HG03460 (cell line): ENCODE results near the gene SLC43A1.

Experiments
- ATAC-seq: cut with Tn5 transposase; IDR thresholded peaks from one replicate; pipeline ENCODE4 v1.9.1; 2021; ENCODE audit not compliant: unreplicated experiment

Gene SLC43A1

DNA sequence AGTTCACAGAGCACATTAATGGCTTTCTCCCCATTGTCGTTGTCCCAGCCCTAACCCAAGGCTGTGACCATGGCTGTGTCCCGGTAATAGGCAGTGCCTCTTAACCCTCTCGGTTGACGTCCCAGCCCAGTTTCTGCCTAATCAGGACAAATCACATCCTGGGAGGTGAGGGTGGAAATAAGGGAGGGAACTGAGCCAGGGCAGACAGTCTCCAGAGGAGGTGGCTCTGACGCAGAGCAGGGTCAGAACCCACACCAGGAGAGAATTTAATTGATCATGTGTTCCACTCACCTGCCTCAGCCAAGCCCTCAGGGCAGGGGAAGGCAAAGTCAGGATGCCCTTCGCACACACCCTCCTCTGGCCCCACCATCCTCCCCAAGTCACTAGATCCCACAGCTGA lies 17.0 kb downstream of the SLC43A1 start:
- no peak for ATAC-seq

DNA sequence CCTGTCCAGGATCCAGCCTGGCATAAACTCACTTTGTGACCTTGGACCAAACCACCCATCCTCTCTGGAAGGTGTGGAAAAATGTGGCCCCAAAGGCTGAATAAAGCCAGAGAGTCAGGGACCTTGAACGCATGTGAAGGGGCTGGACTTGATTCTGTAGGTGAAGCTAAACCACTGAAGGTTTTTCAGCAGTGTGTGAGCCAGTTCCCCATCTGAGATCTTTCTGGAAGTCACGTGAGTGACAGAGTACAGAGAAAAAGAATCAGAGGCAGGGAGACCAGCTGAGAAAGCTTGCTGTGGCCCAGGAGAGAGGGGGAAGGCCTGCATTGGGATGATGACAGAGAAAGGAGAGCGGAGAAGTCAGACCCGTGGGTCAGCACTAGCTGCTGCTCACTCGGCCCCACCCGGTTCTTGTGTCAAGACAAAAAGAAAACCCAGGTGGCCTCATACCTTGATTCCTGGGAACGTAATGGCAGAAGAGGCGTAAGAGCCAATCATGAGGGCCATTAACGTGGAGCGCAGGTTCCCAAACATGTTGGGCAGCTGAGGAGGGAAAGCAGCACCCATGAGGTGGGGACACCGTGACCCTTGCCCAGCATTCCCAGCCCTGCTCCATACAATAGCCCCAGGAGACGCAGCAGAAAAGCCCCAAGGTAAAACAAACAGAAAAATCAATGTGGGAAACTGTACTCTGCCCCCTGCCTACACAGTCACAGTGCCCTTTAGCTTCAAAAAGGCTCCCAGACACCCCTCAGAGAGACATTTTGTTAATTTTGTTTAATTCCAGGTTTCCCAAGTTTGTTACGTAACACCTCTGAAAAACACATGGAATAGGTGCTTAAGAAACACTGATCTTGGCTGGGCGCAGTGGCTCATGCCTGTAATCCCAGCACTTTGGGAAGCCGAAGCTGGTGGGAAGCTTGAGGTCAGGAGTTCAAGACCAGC lies 17.9 kb downstream of the SLC43A1 start:
- no peak for ATAC-seq

DNA sequence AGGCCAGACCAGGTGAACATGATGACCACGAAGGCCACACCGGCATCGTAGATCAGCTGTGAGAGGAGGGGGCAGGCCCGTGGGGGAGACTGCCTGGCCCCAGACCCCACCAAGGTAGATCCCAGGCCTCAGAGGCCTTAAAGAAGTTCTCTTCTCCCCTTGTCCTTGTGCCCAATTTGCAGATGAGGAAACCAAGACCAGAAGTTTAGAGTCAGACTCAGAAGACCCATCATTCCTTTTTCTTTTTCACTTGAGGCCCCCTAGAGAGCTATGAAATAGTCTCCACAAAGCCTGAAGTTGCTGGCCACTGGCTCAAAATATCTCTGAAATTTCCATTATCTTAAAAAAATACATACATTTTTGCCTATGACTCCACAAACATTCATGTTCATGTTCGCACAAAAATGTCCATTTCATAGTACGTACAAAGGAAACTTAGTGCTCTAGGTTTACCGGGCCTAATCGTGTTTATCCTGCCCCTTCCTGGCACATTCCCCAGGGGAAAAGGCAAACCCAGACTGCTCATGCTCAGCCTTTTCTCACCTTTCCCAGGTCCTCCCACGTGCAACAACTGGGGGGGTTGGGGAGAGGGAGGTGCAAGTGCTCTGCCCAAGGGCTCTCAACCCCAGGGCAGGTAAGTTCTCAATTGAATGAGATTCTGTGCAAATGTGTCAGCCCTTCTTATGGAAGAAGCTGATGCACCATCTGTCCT lies 19.2 kb downstream of the SLC43A1 start:
- ATAC-seq, result no peak

DNA sequence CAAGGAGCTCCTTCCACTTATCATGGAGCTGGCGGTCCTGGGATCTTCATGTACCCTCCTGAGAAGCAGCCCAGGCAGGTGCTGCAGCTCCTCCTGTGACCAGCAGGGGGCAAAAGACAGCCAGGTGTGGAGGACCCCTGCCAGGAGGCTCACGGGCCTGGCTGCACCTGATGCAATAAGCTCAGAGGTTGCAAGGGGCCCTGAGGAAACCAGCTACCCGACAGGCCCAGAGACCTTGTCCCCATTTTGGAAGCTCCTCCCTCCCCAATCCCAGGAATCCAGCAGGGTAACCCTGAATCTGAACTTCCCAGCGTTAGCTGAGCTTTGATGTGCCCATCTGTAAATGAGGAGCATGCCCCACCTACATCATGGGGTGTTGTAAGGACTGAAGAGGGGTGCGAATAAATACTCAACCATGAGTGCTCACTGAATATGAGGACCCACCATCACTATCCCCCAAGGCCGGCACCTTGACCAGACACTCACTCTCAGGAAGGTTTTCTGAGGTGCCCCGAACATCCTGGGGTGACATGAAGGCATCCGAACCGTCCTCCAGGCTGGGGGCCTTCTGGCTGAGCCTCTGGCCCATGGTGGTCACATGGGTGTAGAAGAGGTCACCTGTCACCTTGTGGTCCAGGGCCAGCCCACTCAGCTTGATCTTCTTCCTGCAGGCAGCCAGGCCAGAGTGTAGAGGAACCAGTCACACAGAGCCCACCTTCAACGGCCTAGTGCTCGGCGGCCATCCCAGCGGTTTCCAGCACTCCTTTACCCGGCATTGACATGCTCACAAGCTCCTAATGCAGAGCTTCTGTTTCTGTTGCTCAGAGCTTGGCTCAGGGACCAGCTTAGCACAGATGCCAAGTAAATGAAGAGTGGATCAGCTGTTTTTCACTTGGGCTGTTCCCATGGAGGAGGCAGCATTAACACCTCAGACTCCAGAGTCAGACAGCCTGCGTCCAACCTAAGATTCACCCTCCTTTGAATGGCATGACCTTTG lies 21.7 kb downstream of the SLC43A1 start:
- ATAC-seq, result peak; percentile 65

DNA sequence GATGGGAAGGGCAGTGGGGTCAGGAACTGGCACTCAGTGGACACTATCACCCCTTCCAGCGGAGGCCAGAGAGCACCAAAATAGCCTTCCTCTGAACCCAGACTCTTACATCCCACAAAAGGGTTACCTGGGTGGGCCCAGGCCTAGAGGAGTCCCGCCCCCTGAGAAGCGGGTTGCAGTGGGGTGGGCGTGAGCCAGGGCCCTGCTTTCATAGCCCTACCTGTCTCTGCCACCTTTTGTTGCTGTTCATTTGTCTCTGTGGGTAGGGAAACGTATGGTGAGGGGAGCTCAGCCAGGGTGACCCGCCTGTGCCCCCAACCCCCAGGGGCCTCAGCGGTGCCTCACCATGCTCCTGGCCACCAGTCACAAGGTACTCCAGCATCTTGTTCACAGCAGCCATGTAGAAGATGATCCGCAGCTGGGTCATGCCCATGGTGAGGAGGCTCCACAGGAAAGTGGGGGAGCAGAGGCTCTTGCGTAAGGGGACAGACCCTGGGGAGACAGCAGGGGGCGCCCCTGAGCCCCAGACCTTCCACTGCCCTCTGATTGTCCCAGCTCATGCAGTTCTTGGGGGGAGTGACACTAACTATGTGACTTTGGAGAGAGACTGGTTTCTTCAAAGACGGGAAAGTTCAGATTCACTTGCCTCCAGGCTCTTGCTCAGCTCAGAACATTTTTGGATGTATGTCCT lies 24.0 kb downstream of the SLC43A1 start:
- no peak for ATAC-seq

DNA sequence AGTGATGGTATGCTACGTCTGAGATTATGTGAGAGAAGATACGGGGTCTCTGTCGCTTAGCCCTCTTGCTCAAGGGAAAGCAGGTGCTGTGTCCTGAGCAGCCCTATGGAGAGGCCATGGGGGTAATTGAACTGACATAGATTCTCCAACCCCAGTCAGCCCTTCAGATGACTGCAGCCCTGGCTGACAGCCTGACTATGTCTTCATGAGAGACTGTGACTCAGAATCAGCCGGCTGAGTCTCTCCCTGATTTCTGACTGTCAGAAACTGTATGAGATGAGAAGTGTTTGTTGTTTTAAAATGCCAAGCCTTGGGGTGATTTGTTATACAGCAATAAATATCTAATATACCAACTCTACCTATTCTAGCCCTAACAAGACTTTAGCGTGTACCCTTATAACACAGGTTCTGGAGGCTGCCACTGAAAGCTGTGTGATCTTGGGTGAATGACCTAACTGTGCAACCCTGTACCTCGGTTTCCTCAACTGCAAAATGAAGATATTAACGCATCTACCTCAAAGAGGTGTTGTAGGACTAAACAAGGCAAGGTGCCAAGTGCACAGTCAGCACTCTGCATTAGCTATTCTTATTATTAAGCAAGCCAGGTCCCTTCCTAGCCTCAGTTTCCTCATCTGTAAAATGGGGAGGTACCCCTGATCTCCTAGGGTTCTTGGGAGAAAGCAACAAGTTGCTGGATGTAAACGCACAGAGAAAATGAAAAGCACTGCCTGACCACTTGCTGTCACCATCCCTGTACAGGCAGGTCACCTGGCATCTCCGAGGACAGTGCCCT lies 24.9 kb downstream of the SLC43A1 start:
- ATAC-seq, result no peak

DNA sequence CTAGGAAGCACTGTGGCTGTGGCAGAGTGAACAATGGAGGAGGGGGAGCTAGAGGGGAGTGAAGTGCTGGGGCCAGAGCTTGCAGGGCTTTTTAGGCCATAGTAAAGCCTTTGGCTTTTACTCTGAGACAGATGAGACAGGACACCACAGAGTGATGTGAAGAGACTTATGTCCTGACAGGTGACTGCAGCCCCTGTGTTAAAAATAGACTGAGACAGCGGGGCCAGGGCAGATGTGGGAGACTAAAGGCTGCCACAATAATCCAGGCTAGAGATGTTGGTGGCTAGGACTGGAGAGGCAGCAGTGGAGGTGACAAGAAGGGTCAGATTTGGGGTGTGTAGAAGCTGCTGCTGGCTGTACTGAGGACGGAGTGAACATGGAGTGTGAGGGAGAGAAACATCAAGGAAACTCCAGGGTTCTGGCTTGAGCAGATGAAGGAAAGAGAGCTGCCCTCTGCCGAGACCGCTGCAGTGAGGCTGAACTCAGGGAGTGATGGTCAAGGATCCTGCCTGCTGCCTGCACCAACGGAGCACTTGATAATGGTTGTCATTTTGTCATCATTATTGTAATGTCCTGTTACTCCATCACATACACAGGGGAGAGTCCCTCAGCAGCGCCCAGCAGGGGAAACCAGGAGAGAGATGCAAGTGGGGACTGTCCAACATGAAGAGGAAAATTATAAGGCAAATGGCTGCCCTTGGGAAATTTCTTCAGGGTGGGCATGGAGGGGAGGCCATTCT lies 27.4 kb downstream of the SLC43A1 start:
- no peak for ATAC-seq

DNA sequence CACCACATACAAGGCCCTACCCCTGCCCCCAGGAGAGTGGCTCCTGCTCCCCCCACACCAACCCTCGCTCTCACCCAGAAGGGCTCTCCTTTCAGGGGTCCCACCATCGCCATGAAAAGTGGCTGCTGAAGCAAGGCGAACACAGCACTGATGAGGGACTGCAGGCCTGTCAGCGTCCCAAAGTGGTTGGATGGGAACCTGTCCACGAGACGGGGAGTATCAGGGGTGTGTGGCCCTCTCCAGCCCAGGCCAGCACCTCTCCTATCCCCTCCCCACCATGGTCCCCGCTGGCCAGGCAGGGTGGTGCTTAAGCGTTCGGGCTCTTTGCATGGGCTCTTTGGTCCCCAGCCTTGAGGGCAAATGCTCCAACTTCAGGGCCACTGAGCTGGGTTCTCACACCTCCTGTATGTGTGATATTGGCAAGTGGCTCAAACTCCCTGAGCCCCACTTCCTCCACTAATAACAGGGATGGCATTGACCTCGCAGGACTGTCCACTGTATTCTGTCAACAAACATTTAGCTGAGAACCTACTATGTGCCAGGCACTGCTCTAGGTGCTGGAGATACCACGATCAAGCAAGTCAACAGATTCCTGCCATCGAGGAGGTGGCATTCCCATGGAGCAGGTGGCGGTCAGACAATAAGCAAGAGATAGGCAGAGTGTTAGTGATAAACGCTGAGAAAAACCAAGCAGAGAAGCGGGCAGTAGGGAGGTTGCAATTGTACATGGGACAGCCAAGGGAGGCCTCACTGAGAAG lies 28.3 kb downstream of the SLC43A1 start:
- no peak for ATAC-seq

DNA sequence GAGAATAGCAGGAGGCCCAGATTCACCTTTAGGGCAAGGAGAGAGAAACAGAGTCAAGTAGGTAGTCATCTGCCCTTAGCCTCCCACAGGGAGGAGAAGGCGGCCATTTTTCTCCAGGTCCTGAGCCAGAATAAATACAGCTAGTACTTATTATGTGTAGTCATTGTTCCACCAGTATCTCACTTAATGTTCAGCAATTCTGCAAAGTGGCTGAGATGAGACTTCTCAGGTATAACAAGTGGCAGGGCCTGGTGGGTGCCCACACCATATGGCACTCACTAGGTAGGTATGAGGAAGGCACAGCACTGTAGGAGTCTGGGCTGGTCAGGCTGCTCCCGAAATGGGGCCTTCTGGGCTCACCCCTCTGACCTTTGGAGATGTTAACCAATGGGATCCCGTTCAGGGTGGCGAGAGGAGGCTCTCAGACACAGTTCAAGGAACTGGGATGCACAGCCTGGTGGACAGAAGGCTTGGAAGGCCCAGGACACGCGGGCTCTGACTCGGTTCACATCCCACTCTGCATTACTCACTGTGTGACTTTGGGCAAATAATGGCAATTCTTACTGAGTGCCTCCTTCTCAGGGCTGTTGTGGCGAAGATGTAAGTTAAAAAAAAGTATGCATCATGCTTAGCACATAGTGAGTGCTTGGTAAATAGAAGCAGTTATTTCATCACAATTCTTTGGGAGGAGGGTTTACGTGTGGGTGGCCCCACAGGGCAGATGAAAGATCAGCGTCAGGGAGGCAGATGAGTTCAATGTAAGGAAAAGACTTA lies 30.1 kb downstream of the SLC43A1 start:
- no peak for ATAC-seq

DNA sequence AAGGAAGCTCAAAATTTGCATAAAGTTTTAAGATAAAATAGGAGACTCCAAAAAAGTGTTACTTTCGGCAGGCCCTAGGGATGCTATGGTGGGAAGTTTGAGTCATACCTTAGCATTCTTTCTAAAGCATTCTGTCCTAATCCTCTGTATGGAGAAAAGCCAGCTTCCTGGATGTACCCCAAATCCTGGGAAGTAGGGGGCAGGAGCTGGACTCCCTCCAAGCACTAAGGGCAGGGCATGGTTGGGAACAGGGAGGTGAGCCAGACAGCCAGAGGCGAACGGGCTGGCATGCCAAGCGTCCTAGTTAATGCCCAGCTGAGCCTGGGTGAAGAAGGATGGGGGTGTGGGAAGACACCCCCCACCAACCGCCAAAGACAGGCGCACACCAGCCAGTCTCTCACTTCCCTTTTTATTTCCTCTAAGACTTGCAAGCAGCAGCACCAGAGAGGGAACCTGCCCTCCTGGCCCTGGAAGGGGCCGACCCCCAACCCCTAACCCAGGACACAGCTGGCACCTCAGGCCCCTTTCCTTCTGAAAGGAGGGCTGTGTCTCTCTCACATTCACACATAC lies 31.3 kb downstream of the SLC43A1 start:
- ATAC-seq, result peak; percentile 57

DNA sequence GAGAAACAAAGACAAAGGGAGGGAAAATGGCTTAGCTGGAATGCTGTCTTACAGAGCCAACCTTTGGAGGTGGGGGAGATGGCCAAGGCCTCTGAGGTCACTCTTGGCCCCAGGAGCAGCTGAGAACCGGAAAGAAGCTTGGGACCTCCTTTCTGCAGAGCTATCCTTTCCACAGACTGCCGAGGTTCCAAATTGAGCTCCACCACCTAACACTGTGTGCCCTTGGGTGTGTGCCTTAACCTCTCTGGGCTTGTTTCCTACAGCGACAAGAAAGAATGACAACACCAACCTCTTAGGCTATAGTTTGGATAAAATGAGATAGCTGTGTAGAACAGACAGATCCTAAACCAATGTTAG lies 32.0 kb downstream of the SLC43A1 start:
- no peak for ATAC-seq

DNA sequence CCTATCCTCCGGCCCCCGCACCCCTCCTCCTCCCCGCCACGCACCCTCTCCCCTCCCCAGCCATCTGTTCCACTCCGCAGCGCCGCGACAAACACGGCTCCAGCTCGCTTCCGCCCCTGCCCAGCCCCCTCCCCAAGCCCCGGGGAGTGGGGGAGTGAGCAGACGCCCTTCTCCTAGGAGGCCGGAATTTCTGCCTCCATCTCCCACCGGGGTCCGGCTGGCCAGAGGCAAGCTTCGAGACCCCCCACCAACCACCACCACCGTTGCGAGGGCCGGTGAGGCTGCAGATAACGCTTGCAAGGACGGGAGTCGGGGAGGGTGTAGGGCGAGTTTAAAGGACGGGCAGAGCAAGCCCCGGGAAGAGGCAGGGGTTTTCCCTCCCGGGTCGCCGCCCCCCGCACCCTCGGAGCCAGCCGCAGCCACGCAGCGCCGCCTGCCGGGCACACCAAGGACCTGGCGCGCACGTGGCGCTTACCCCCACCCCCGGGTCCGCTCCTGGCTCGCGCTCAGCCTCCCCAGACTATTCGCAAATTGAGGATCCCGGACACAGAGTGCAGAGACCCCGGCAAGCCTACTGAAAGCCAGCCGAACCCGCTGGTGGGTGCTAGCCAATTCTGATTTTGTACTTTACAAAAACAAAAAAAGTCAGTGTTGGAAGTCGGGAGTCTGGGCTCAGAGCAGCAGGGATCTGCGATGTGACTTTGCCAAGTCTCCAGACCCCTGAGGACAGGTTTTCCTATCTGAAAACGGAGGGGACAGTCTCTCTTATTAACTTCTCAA lies 32.5 kb downstream of the SLC43A1 start:
- peak; percentile 44 for ATAC-seq

DNA sequence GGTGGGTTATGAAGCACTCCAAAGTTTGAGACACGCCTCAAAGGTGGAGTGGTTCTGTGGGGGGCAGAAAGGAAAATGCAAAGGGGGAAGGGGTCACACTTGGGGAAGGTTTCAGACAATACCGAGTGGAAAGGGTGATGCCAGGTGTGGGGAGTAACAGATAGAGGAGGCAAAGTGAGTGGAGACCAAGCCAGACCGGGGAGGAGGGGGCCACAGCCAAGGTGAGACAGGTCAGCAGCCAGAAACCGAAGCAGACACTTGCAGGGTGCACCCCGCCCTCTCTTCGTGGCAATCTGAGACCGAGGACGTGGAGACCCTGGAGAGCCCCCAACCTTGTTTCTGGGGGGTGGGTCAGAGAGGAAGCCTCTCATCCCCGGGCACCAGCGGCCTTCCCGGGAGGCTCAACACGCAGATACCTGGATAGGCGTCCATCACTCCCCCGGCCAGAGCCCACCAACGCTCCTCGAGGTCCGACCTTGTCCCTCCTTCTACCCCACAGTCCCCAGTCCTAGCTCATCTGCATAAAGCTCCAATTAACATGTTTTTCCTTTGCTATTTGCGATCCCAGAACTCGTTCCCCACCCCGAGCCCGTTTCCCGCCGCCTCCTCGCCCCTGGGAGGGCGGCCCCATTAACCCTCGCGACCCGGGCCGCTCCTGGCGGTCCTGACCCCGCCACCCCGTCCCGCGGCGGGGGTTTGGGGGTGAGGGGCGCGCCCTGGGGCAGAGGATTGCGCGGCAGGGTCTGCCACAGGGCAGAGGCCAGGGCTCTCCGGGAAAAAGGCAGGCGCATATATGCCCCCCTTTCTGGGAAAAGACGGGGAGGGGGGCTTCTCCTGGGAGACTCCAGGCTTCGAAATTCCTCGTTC lies 33.4 kb downstream of the SLC43A1 start:
- ATAC-seq, result no peak

DNA sequence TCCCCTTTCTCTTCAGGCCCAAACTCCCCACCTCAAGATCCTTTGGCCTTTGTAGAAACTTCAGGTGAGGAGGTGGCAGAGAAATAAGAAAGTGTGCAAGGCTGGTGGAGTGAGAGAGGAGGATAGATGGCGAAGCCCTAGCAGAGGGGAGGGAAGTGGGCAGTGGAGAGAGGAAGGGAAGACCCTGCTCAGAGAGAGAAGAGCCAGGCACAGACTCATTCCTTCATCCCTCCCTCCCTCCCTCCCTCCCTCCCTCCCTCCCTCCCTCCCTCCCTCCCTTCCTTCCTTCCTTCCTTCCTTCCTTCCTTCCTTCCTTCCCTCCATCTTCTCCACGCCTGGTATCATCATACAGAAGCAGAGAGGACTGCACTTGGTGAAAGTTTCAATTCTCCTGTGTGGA lies 34.2 kb downstream of the SLC43A1 start:
- no peak for ATAC-seq

DNA sequence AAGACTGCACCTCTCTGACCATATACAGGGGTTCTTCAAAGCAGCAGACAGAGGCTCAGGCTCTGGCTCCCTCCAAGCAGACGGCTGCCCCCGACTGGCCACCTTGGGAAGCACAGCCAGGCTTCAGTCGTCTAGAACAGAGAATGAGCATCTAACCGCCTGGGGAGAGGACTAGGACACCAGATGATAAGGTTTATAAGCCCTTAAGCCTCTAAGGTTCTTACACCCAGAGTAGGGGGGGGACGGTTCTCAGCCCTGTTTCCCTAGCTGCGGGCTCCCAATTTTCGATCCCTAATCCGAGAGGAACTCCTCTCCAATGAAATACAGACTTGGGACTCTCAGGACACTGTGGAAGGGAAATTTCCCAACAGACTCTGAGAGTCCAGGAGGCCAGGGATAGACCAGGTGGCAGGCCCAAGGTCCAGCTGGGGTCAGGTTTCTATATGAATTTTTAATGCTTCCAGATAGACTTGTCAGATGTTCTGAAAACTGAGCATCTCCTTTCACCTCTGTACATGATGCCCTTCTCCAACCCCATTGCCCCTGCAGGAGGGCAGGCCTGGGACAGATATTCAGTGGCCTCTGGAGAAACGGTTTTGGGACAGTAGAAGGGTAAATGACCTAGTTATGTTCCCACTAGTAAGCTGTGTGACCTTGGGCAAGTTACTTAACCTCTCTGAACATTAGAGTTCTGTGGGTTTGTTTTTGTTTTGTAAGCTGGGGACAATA lies 34.9 kb downstream of the SLC43A1 start:
- ATAC-seq, result peak; percentile 34
